Karpas-422 (cell line): Measurements from ENCODE around the gene TUT4. TPM values are rescaled to one million over a fixed set of nuclear protein-coding genes. Genes with fewer than 3 reads are reported as not detected.

Experiments used
- DNase-seq: peaks from one replicate; pipeline ENCODE4 v3.0.0-alpha.2; 2015
- H2AFZ ChIP-seq: fragments of 200-600 bp; sonication (generic); 2 replicates; pipeline ENCODE4 v1.6.1; 2014; ENCODE audit warnings: antibody characterized with exemption, low read length, mixed read lengths
- H3K27ac ChIP-seq: fragments of 200-600 bp; sonication (generic); 2 replicates; pipeline ENCODE4 v1.5.1; 2014; ENCODE audit warnings: mild to moderate bottlenecking, low read length, moderate library complexity
- H3K27me3 ChIP-seq: fragments of 200-600 bp; sonication (generic); 2 replicates; pipeline ENCODE4 v1.6.1; 2014; ENCODE audit warnings: low read length, mixed read lengths
- H3K36me3 ChIP-seq: fragments of 200-600 bp; sonication (generic); 2 replicates; pipeline ENCODE4 v1.6.1; 2014; ENCODE audit warnings: low read length, mixed read lengths; ENCODE audit not compliant: insufficient read depth
- H3K4me1 ChIP-seq: fragments of 200-600 bp; sonication (generic); 2 replicates; pipeline ENCODE4 v1.6.1; 2014; ENCODE audit warnings: mild to moderate bottlenecking, low read length, mixed read lengths
- H3K4me2 ChIP-seq: fragments of 200-600 bp; sonication (generic); 2 replicates; pipeline ENCODE4 v1.6.1; 2014; ENCODE audit warnings: low read length, low read depth, mild to moderate bottlenecking; ENCODE audit not compliant: poor library complexity, severe bottlenecking
- H3K4me3 ChIP-seq: fragments of 200-600 bp; sonication (generic); 2 replicates; pipeline ENCODE4 v1.5.1; 2014; ENCODE audit warnings: mild to moderate bottlenecking, antibody characterized with exemption, low read length, mixed read lengths
- H3K79me2 ChIP-seq: fragments of 200-600 bp; sonication (generic); 2 replicates; pipeline ENCODE4 v1.6.1; 2014; ENCODE audit warnings: mild to moderate bottlenecking, low read length, mixed read lengths
- H3K9ac ChIP-seq: fragments of 200-600 bp; sonication (generic); 2 replicates; pipeline ENCODE4 v1.6.0; 2014; ENCODE audit warnings: low read length
- H3K9me2 ChIP-seq: fragments of 200-600 bp; sonication (generic), shearing (Covaris generic); replicated peaks from 2 replicates; pipeline ENCODE4 v1.6.0; 2014; ENCODE audit warnings: mild to moderate bottlenecking, low read length, moderate library complexity; ENCODE audit not compliant: insufficient read depth
- H3K9me3 ChIP-seq: fragments of 300-700, 200-600 bp; sonication (generic); 2 replicates; pipeline ENCODE4 v1.6.1; 2014; ENCODE audit warnings: low read length, mixed read lengths
- H4K20me1 ChIP-seq: fragments of 200-600 bp; sonication (generic); 2 replicates; pipeline ENCODE4 v1.6.1; 2014; ENCODE audit warnings: mild to moderate bottlenecking, antibody characterized with exemption, low read length, low read depth; ENCODE audit not compliant: insufficient read depth
- total RNA-seq: library from RNA; depleted of rRNA; stranded (reverse); fragments of >200 nt; shearing (Covaris generic); gene quantifications from 2 replicates; pipeline ENCODE4 v1.2.3, GENCODE V29; 2014; ENCODE audit warnings: low replicate concordance

TUT4 gene
- total RNA-seq, 1 experiment from 2014 or later: 97.8 TPM

GRCh38 chr1:52567943-52568342 lies 15.1 kb upstream of the TUT4 start:
- H3K9ac ChIP-seq: peak overlapping the region; percentile 36; the same call in 1 of the 2 replicates
- no peak overlapping the region for H3K4me3 ChIP-seq
- no peaks in the 10 kb centered on the region for H3K9me2 ChIP-seq
- peaks cover 16% of the 10 kb centered on the region for H3K4me1 ChIP-seq
- no peak for DNase-seq
- no peak overlapping the region for H2AFZ ChIP-seq
- H3K27me3 ChIP-seq: no peaks in the 10 kb centered on the region
- H3K27ac ChIP-seq: no peak overlapping the region
- H3K9me3 ChIP-seq: no peaks in the 10 kb centered on the region
- H3K4me2 ChIP-seq: no peak overlapping the region
- no peaks in the 10 kb centered on the region for H4K20me1 ChIP-seq
- no peaks in the 10 kb centered on the region for H3K36me3 ChIP-seq
- H3K79me2 ChIP-seq: no peaks in the 10 kb centered on the region

GRCh38 chr1:52562766-52563165 lies 9.9 kb upstream of the TUT4 start:
- Histone ChIP-seq H3K4me2 (no peak overlapping the region), H3K36me3 (no peaks in the 10 kb centered on the region), H3K9me3 (no peaks in the 10 kb centered on the region), H3K4me1 (peaks cover 1% of the 10 kb centered on the region), H3K9ac (no peak overlapping the region), H3K27me3 (no peaks in the 10 kb centered on the region), H3K79me2 (no peaks in the 10 kb centered on the region), H3K9me2 (no peaks in the 10 kb centered on the region), H3K4me3 (no peak overlapping the region), H2AFZ (no peak overlapping the region), H4K20me1 (no peaks in the 10 kb centered on the region), H3K27ac (no peak overlapping the region)
- DNase-seq: no peak

GRCh38 chr1:52559875-52560274 lies 7.0 kb upstream of the TUT4 start:
- no peaks in the 10 kb centered on the region for H3K9me2 ChIP-seq
- no peak overlapping the region for H3K4me2 ChIP-seq
- H3K79me2 ChIP-seq: no peaks in the 10 kb centered on the region

GRCh38 chr1:52558941-52559340 lies 6.0 kb upstream of the TUT4 start:
- H3K9me3 ChIP-seq: no peaks in the 10 kb centered on the region
- H2AFZ ChIP-seq: no peak overlapping the region
- no peaks in the 10 kb centered on the region for H3K79me2 ChIP-seq
- H4K20me1 ChIP-seq: no peaks in the 10 kb centered on the region
- H3K4me1 ChIP-seq: peaks cover 7% of the 10 kb centered on the region
- H3K4me2 ChIP-seq: no peak overlapping the region
- no peak overlapping the region for H3K4me3 ChIP-seq
- no peak overlapping the region for H3K27ac ChIP-seq
- H3K27me3 ChIP-seq: no peaks in the 10 kb centered on the region
- H3K36me3 ChIP-seq: no peaks in the 10 kb centered on the region
- no peak for DNase-seq
- H3K9me2 ChIP-seq: no peaks in the 10 kb centered on the region
- H3K9ac ChIP-seq: no peak overlapping the region

More at GRCh38 chr1:52559875-52560274, 7.0 kb upstream of the TUT4 start:
- Histone ChIP-seq H4K20me1 (no peaks in the 10 kb centered on the region), H3K27ac (no peak overlapping the region), H3K4me3 (no peak overlapping the region), H3K9ac (no peak overlapping the region), H3K4me1 (no peaks in the 10 kb centered on the region), H2AFZ (no peak overlapping the region), H3K9me3 (no peaks in the 10 kb centered on the region), H3K36me3 (no peaks in the 10 kb centered on the region), H3K27me3 (no peaks in the 10 kb centered on the region)
- DNase-seq: no peak

GRCh38 chr1:52556641-52557360 lies 3.9 kb upstream of the TUT4 start:
- Histone ChIP-seq H3K9ac (no peak overlapping the region), H3K4me1 (peaks cover 11% of the 10 kb centered on the region), H3K27ac (no peak overlapping the region), H3K4me3 (no peak overlapping the region), H3K9me3 (no peaks in the 10 kb centered on the region), H4K20me1 (no peaks in the 10 kb centered on the region; the same call in 1 of the 2 replicates), H2AFZ (no peak overlapping the region), H3K27me3 (no peaks in the 10 kb centered on the region), H3K79me2 (peaks cover 11% of the 10 kb centered on the region), H3K4me2 (no peak overlapping the region), H3K36me3 (no peaks in the 10 kb centered on the region), H3K9me2 (no peaks in the 10 kb centered on the region)
- DNase-seq: no peak

- H3K9ac ChIP-seq: no peak overlapping the region; the same call in 1 of the 2 replicates
- H3K4me1 ChIP-seq: peaks cover 30% of the 10 kb centered on the region
- H3K27ac ChIP-seq: no peak overlapping the region
- H3K79me2 ChIP-seq: peaks cover 31% of the 10 kb centered on the region
- peak overlapping the region; percentile 89 for H3K4me3 ChIP-seq
- H4K20me1 ChIP-seq: no peaks in the 10 kb centered on the region; the same call in 1 of the 2 replicates
- DNase-seq: no peak
- peak overlapping the region; percentile 86 for H3K4me2 ChIP-seq
- H3K9me2 ChIP-seq: no peaks in the 10 kb centered on the region
- H3K36me3 ChIP-seq: no peaks in the 10 kb centered on the region
- H3K9me3 ChIP-seq: no peaks in the 10 kb centered on the region
- no peak overlapping the region for H2AFZ ChIP-seq
- no peaks in the 10 kb centered on the region for H3K27me3 ChIP-seq
Observed at GRCh38 chr1:52554756-52555155, 1.9 kb upstream of the TUT4 start.

GRCh38 chr1:52554267-52554640 lies 1.4 kb upstream of the TUT4 start:
- no peaks in the 10 kb centered on the region for H3K9me2 ChIP-seq
- H4K20me1 ChIP-seq: no peaks in the 10 kb centered on the region; the same call in 1 of the 2 replicates
- H3K4me2 ChIP-seq: peak overlapping the region; percentile 86
- H3K27ac ChIP-seq: no peak overlapping the region
- H3K27me3 ChIP-seq: no peaks in the 10 kb centered on the region
- no peaks in the 10 kb centered on the region for H3K36me3 ChIP-seq
- H3K79me2 ChIP-seq: peaks cover 36% of the 10 kb centered on the region
- peak overlapping the region; percentile 90 for H3K9ac ChIP-seq
- H3K4me1 ChIP-seq: peaks cover 35% of the 10 kb centered on the region
- peak overlapping the region; percentile 81 for H2AFZ ChIP-seq
- DNase-seq: no peak
- H3K9me3 ChIP-seq: no peaks in the 10 kb centered on the region
- peak overlapping the region; percentile 89 for H3K4me3 ChIP-seq

GRCh38 chr1:52553362-52554266 lies 722 bp upstream of the TUT4 start:
- no peaks in the 10 kb centered on the region; the same call in 1 of the 2 replicates for H4K20me1 ChIP-seq
- peaks cover 35% of the 10 kb centered on the region for H3K4me1 ChIP-seq
- H3K36me3 ChIP-seq: no peaks in the 10 kb centered on the region
- H3K27me3 ChIP-seq: no peaks in the 10 kb centered on the region
- H3K9me2 ChIP-seq: no peaks in the 10 kb centered on the region
- H3K27ac ChIP-seq: peak overlapping the region; percentile 91
- H3K9me3 ChIP-seq: no peaks in the 10 kb centered on the region
- peak; percentile 93 for DNase-seq
- H3K9ac ChIP-seq: peak overlapping the region; percentile 90
- peak overlapping the region; percentile 86 for H3K4me2 ChIP-seq
- H2AFZ ChIP-seq: peak overlapping the region; percentile 81
- peak overlapping the region; percentile 89 for H3K4me3 ChIP-seq
- peaks cover 43% of the 10 kb centered on the region for H3K79me2 ChIP-seq
